A549 treated with Mapracorat at 1 μM for 4 hours (cell line): ENCODE data around the gene CELA2B. TPM values are rescaled to one million over a fixed set of nuclear protein-coding genes. Genes with fewer than 3 reads are reported as not detected.

Source experiments
- total RNA-seq: library from RNA; stranded (reverse); fragments of 200-300 nt; extraction: Qiagen RNA extraction; gene quantifications from 5 replicates; pipeline ENCODE4 v1.2.3, GENCODE V29; 2022

CELA2B gene
- total RNA-seq: not detected in 5 replicates

GRCh38 chr1:15475752-15476314 lies at the start of gene CELA2B:
Gene CELA2B, plus strand, starts transcription at chr1:15476104. Its CDS starts 22 bp downstream, at chr1:15476126.

GRCh38 chr1:15456313-15456954 lies 19.5 kb upstream of the CELA2B start, which contains the start of gene CELA2A:
Gene CELA2A, plus strand, starts transcription at chr1:15456732. Its CDS starts 22 bp downstream, at chr1:15456754.

GRCh38 chr1:15524021-15524282 lies 48.0 kb downstream of the CELA2B start, which contains the start of gene CASP9:
Gene CASP9, minus strand, starts transcription at chr1:15524215. Its CDS starts 15 bp downstream, at chr1:15524200.

GRCh38 chr1:15526490-15527339 lies 50.8 kb downstream of the CELA2B start, which contains the start of gene DNAJC16:
Gene DNAJC16, plus strand, starts transcription at chr1:15526848. Its CDS starts 2,258 bp downstream, at chr1:15529106.

Other genes starting within 250 kb of the CELA2B start
- gene FHAD1, start 228.9 kb upstream of the CELA2B start, total RNA-seq: 0.45 to 0.96 TPM (median 0.64 TPM) in 5 replicates
- 184 to 299 TPM (median 278 TPM) in 5 replicates for gene EFHD2, start 66.2 kb upstream of the CELA2B start, total RNA-seq
- 1.2 to 2.8 TPM (median 1.4 TPM) in 5 replicates for gene CTRC, start 37.7 kb upstream of the CELA2B start, total RNA-seq
- not detected in 5 replicates for gene CELA2A, start 19.4 kb upstream of the CELA2B start, total RNA-seq
- gene CASP9, start 48.1 kb downstream of the CELA2B start, total RNA-seq: 4.8 to 6.2 TPM (median 5.6 TPM) in 5 replicates
- gene DNAJC16, start 50.7 kb downstream of the CELA2B start, total RNA-seq: 4.0 to 8.0 TPM (median 4.4 TPM) in 5 replicates
- 5.1 to 7.7 TPM (median 7.4 TPM) in 5 replicates for gene AGMAT, start 108.9 kb downstream of the CELA2B start, total RNA-seq
- gene DDI2, start 141.4 kb downstream of the CELA2B start, total RNA-seq: 7.1 to 9.0 TPM (median 7.5 TPM) in 5 replicates
- 19.9 to 28.1 TPM (median 25.8 TPM) in 5 replicates for gene PLEKHM2, start 208.2 kb downstream of the CELA2B start, total RNA-seq